T-helper 1 cell treated with Interleukin-12 subunit alpha and Interleukin-12 subunit beta and Interleukin-4 antibody, amounts not matched to agents 30 μg/mL and 1 μg/mL, for 36 hours (primary cell): Measurements from ENCODE around the gene CCNL2.
A peak's percentile ranks its signal among the peaks of the same experiment; 100 is the strongest.

Source experiments
- H3K27ac Mint-ChIP-seq: one replicate; pipeline ENCODE4 v1.8.0; 2021; ENCODE audit warnings: mild to moderate bottlenecking, mixed read lengths
- H3K27me3 Mint-ChIP-seq: one replicate; pipeline ENCODE4 v1.8.0; 2021; ENCODE audit warnings: low read depth, mixed read lengths
- H3K36me3 Mint-ChIP-seq: one replicate; pipeline ENCODE4 v1.8.0; 2021; ENCODE audit warnings: low read depth, mixed read lengths
- H3K4me1 Mint-ChIP-seq: one replicate; pipeline ENCODE4 v1.8.0; 2021; ENCODE audit warnings: low read depth, mixed read lengths
- H3K4me3 Mint-ChIP-seq: one replicate; pipeline ENCODE4 v1.8.0; 2021; ENCODE audit warnings: mild to moderate bottlenecking, moderate library complexity, mixed read lengths
- H3K9me3 Mint-ChIP-seq: one replicate; pipeline ENCODE4 v1.8.0; 2021; ENCODE audit warnings: mixed read lengths

The CCNL2 gene

DNA sequence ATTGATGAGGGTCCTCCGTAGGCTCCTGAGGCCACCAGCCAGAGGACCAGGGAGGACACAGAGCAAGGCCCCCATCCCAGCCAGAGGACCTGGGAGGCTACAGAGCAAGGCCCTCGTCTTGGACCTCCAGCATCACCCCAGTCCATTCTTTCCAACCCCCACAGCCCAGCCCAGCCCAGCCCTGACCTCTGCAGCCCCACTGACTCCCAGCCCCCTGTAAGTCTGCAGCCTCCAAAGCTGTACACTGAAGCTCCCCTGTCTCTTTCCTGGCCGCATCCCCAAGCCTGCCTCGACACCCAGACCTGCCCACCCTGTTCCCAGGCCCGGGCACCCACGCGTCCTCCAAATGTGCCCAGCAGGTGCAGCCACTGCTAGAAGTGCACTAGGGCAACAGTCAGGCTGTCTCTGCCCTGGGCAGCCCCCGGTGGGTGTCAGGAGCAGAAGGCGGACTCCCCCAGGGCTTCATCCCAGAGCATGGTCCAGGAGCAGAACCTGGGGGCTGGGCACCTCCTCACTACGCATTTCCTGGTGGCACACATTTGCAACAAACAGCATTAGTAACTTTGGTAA is 52.0 kb downstream of the CCNL2 start:
- Mint-ChIP-seq H3K36me3 (no peaks in the 10 kb centered on the region), H3K27ac (no peak overlapping the region), H3K4me1 (peaks cover 9% of the 10 kb centered on the region), H3K27me3 (peaks cover 1% of the 10 kb centered on the region), H3K4me3 (peak overlapping the region; percentile 75), H3K9me3 (no peaks in the 10 kb centered on the region)

DNA sequence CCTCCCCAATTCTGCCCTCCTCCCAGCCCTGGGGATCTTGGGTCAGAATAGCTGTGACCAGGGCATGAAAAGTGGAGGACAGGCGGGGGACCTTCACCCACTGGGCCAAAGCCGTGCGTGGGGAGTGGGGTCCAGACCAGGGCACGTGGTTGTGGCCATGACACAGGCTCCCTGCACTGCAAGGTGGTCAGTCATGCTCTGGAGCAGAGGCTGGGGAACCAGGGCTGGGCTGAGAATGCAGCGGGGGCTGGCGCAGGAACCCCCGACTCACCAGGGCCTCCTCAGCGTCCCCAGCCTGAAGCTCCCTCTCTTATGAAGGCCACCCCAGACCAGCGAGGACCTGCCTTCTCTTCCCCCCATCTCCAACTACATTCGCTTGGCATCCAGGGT is 52.6 kb downstream of the CCNL2 start:
- H3K27ac Mint-ChIP-seq: no peak overlapping the region
- H3K4me3 Mint-ChIP-seq: peak overlapping the region; percentile 62
- no peaks in the 10 kb centered on the region for H3K9me3 Mint-ChIP-seq
- H3K4me1 Mint-ChIP-seq: peaks cover 8% of the 10 kb centered on the region
- peaks cover under 1% of the 10 kb centered on the region for H3K36me3 Mint-ChIP-seq
- H3K27me3 Mint-ChIP-seq: no peaks in the 10 kb centered on the region

DNA sequence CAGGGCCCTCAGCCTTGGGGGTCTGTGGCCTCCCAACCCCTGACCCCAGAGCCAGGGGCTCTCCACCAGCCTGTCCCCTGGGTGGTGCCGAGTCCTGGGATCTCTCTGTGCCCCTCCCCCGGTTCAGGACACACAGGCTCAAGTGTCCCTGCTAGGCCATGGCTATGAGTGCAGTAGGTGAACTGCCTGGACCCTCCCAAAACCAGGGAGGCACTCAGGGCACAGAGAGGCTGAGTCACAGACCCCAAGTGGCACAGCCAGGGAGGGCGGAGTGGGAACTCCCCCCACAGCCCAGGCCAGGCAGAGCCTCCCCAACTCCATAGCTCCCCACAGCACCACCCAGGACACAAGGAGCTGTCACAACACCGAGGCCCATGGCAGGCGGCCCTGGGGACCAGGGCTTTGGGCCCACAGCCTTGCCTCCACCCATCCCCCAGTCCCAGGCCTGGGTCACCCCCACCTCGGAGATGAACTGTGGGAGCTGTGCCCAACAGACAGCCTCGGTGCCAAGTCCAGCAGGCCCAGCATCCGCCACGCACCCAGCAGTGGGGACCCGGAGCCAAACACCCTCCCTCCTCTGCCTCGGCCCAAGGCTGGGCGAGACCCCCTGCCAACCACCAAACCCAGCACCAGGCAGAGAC is 53.2 kb downstream of the CCNL2 start:
- Mint-ChIP-seq H3K36me3 (peaks cover 5% of the 10 kb centered on the region), H3K27ac (no peak overlapping the region), H3K4me1 (peaks cover 8% of the 10 kb centered on the region), H3K4me3 (no peak overlapping the region), H3K9me3 (no peaks in the 10 kb centered on the region), H3K27me3 (no peaks in the 10 kb centered on the region)

DNA sequence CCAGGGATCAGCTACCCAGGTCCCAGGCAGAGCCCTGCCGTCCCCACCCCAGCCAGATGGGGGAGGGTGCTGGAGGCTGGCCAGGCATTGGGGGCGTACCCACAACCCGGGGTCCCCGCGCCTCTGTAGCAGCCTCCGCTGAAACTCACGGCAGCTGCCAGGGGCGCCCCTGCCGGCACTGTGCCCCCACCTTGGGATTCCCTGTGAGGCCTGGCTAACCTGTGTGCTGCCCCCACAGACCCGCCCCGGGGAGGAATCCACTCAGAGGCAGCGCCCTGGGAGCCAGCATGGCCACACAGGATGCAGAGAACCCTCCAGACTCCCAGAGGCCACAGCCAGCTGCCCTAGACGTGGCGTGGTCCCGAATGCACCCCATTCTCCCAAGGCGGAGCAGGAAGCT is 53.8 kb downstream of the CCNL2 start:
- H3K27me3 Mint-ChIP-seq: no peaks in the 10 kb centered on the region
- H3K4me3 Mint-ChIP-seq: no peak overlapping the region
- no peaks in the 10 kb centered on the region for H3K9me3 Mint-ChIP-seq
- H3K36me3 Mint-ChIP-seq: peaks cover 10% of the 10 kb centered on the region
- H3K4me1 Mint-ChIP-seq: peaks cover 8% of the 10 kb centered on the region
- H3K27ac Mint-ChIP-seq: no peak overlapping the region

DNA sequence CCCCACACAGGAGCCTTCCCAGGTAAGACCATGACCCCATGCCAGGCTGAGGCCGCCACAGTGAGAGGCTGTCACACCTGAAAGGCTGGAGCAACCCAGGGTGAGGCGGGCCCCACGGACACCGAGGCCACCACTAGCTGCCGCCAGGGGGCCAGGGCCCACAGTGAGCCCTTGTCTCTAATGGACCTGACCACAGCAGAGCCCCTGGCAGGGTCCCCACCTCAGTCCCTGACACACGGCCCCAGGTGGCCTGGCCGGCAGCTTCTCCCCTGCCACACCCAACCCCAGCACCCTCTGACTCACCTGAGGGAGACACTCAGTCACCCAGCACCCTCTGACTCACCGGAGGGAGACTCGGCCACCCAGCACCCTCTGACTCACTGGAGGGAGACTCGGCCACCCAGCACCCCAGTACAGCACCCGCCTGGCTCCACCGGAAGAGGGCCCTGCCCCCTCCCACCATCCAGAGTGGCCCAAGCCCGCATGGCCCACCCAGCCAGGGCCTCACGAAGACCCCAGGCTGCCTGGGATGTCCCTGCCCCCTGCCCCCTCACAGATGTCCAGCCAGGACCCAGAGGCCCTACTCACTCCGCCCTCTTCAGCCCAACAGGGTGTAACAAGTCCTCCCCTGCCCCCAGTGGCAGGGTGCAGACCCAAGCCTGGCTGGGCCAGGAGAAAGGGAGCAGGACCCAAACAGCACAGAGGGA is 54.3 kb downstream of the CCNL2 start:
- Mint-ChIP-seq H3K4me1 (peaks cover 8% of the 10 kb centered on the region), H3K36me3 (peaks cover 10% of the 10 kb centered on the region), H3K4me3 (no peak overlapping the region), H3K27ac (no peak overlapping the region), H3K27me3 (no peaks in the 10 kb centered on the region), H3K9me3 (no peaks in the 10 kb centered on the region)

DNA sequence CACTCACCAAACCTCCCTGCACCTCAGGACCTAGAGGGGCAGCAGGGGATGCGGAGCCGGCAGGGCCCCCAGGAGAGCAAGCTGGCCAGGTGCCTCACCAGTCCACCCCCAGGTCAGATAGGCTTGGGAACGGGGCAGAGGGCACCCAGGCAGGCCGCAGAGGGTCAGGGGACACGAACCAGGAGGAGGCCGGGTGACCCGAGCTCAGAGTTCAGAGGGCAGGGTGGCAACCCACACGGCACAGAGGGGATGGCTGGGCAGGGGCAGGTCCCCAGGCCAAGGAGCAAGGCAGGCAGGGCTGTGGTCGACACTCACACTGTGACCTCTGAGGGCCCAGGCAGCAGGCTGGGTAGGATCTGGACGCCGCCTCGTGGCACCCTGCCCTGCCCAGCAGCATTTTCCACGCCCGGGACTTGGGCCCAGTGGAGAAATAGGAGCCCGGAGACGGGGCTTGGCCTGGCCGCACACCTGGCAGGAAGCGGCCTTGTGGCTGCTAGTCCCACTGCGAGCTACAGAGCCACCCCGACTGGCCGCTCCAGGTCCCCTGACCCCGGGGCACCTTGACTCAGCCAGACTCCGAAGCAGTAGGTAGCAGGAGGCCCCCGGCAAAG is 55.2 kb downstream of the CCNL2 start:
- Mint-ChIP-seq H3K4me3 (no peak overlapping the region), H3K27me3 (no peaks in the 10 kb centered on the region), H3K27ac (no peak overlapping the region), H3K9me3 (no peaks in the 10 kb centered on the region), H3K4me1 (peaks cover 8% of the 10 kb centered on the region), H3K36me3 (peaks cover 12% of the 10 kb centered on the region)

DNA sequence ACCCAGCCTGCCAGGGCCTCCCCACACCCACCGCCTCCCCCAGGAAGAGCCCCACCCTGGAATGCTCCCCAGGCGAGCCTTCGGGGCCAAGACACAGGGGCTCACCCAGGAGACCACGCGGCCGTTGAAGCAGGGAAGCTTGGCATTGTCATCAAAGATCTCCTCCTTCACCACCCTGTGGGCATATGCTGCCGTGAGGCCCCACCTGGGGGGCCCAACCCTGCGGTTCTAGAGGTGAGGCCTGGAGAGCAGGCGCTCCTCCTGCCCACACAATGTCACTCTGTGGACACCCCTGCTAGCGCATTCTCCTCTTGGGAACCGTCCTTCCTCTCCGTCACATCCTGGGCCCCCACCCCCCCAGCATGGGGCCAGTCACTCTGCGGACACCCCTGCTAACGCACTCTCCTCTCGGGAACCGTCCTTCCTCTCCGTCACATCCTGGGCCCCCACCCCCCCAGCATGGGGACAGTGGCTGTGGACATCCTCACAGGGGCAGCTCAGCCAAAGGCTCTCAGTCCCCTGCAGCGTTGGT is 56.5 kb downstream of the CCNL2 start:
- Mint-ChIP-seq H3K4me3 (no peak overlapping the region), H3K4me1 (peaks cover 8% of the 10 kb centered on the region), H3K9me3 (no peaks in the 10 kb centered on the region), H3K27me3 (no peaks in the 10 kb centered on the region), H3K27ac (no peak overlapping the region), H3K36me3 (peaks cover 15% of the 10 kb centered on the region)

DNA sequence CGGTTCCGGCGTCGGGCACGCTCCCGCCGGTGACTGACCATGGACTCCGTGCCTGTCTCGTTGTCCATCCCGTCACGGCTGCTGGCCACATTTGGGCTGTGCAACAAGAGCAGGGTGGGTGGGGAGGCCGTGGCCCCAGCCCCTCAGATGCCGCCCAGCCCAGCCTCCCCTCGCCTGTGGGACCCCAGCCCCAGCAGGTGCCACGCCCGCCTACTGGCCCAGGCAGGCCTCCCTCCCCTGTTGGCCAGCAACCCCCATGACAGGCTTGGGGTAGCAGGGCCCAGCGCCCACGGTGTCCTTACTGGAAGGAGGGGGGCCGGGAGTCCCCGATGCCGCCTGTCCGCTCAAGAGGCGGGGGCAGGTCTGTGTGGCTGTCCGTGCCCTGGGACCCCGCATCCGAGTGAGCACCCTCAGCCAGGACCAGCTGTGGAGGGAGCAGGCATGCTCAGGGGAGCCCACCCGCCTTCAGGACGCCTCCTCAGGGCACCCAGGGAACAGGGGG is 57.0 kb downstream of the CCNL2 start:
- no peaks in the 10 kb centered on the region for H3K9me3 Mint-ChIP-seq
- H3K36me3 Mint-ChIP-seq: peaks cover 15% of the 10 kb centered on the region
- H3K4me1 Mint-ChIP-seq: peaks cover 5% of the 10 kb centered on the region
- no peak overlapping the region for H3K27ac Mint-ChIP-seq
- H3K4me3 Mint-ChIP-seq: no peak overlapping the region
- H3K27me3 Mint-ChIP-seq: no peaks in the 10 kb centered on the region

DNA sequence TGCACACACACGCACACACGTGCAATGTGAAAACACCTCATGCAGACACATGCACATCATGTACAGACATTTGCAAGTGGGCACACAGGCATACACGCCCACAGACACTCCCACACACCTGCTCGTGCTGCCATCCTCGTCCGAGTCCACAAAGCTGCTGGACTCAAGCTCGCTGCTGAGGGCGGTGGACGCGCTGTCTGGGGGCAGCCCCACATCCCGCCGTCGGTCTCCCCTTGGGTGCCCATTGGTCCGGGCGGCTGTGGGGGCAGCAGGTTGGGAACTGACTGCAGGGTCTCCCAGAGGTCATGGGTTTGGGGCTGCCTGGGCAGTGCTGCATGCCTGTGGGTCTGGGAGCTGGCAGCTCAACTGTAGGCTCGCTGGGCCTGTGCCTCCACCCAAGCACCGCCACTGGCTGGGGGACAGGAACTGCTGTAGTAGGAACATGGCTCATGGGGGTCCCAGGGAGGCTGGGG is 57.5 kb downstream of the CCNL2 start:
- no peaks in the 10 kb centered on the region for H3K9me3 Mint-ChIP-seq

DNA sequence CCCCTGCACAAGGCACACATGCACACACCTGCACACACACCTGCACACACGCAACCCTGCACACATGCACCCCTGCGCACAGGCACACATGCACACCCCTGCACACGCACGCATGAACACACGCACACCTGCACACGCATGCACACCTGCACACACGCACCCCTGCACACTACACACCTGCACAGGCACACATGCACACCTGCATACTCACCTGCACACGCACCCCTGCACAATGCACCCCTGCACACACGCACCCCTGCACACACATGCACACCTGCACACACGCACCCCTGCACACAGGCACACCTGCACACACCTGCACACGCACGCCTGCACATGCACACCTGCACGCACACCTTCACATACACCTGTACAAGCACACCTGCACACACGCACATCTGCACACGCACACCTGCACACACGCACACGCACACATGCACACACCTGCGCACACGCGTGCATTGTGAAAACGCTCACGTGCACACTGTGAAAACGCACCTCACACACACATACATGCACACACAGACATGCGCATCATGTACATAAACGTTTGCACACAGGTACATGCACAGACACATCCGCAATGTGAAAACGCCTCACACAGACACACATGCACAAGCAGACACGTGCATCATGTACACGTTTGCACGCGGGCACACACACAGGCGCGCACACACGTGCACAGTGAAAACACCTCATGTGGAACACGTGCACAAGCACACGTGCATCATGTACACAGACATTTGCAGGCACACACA is 58.2 kb downstream of the CCNL2 start:
- H3K27ac Mint-ChIP-seq: no peak overlapping the region
- H3K36me3 Mint-ChIP-seq: peaks cover 15% of the 10 kb centered on the region
- no peaks in the 10 kb centered on the region for H3K27me3 Mint-ChIP-seq
- no peaks in the 10 kb centered on the region for H3K9me3 Mint-ChIP-seq
- H3K4me1 Mint-ChIP-seq: no peaks in the 10 kb centered on the region
- H3K4me3 Mint-ChIP-seq: no peak overlapping the region

More for the DNA sequence above, 57.5 kb downstream of the CCNL2 start:
- Mint-ChIP-seq H3K27me3 (no peaks in the 10 kb centered on the region), H3K27ac (no peak overlapping the region), H3K4me1 (no peaks in the 10 kb centered on the region), H3K4me3 (no peak overlapping the region), H3K36me3 (peaks cover 15% of the 10 kb centered on the region)

DNA sequence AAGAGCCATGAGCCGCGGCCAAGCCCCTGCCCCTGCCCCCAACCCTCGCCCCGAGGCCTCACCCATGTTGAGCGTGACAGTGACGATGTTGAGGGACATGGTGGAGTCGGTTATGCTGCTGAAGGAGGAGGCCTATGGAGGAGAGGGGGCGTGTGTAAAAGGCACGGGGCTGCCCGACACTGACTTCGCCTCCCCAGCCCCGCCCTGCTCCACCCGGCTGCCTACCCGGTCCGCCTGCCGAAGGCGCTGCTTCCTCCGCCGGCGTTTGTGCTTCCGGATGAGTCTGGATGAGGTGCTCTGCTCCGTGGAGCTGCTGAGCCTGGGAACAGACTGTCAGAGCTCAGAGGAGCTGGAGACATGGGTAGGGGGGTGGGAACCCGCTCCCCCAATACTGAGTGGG is 59.0 kb downstream of the CCNL2 start:
- Mint-ChIP-seq H3K27ac (no peak overlapping the region), H3K4me1 (no peaks in the 10 kb centered on the region), H3K4me3 (no peak overlapping the region), H3K36me3 (peaks cover 15% of the 10 kb centered on the region), H3K9me3 (no peaks in the 10 kb centered on the region), H3K27me3 (no peaks in the 10 kb centered on the region)

DNA sequence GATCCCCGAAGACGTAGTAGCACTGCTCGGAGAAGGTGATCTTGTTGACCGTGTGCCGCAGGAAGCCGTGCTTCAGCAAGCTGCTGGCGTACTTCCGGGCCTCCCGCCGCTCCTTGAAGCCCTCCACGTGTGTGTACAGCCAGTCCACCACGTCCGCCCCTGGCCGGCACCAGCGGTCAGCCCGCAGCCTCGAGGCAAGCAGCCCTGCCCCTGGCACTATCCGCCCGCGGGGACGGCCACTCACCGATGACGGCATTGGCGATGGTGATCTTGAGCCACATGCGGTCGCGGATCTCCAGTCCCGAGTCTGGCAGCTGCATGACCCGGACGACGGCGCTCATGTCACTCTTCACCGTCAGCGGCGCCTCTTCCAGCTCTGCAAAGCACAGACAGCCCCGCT is 60.9 kb downstream of the CCNL2 start:
- Mint-ChIP-seq H3K36me3 (peaks cover 15% of the 10 kb centered on the region), H3K27me3 (no peaks in the 10 kb centered on the region), H3K9me3 (no peaks in the 10 kb centered on the region), H3K4me1 (no peaks in the 10 kb centered on the region), H3K4me3 (no peak overlapping the region), H3K27ac (no peak overlapping the region)

DNA sequence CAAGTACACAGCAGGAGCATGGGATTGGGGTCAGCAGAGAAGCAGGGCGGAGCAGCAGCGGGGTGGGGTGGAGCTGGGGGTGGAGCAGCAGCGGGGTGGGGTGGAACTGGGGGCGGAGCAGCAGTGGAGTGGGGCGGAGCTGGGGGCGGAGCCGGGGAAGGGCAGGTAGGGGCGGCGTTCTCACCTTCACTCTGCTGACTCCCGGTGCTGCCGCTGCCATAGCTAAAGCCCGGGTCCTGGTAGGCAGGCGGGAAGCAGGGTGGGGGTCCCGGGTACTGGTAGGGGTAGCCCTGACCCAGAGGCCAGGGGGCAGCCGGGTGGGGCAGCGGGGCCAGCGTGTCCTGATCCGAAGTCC is 61.4 kb downstream of the CCNL2 start:
- peaks cover 15% of the 10 kb centered on the region for H3K36me3 Mint-ChIP-seq
- no peak overlapping the region for H3K4me3 Mint-ChIP-seq
- H3K27ac Mint-ChIP-seq: no peak overlapping the region
- H3K9me3 Mint-ChIP-seq: no peaks in the 10 kb centered on the region
- no peaks in the 10 kb centered on the region for H3K4me1 Mint-ChIP-seq
- H3K27me3 Mint-ChIP-seq: no peaks in the 10 kb centered on the region
